Naive thymus-derived CD4-positive, alpha-beta T cell (primary cell): ENCODE measurements around the gene KIF12. TPM values are rescaled to one million over a fixed set of nuclear protein-coding genes. Genes with fewer than 3 reads are reported as not detected.

Experiments used
- ATAC-seq: fragments of 150-1000 bp; cut with Tn5 transposase; 2 replicates; pipeline ENCODE4 v1.10.0; 2021; ENCODE audit warnings: mild to moderate bottlenecking, moderate library complexity
- CTCF ChIA-PET: fragments of 350-600 bp; sonication (Branson Sonifier 250); formaldehyde crosslinking; loops from one replicate; lab custom pipeline; 2021; ENCODE audit warnings: antibody characterized with exemption; lab: Charles Lee
- POLR2A ChIA-PET: fragments of 350-600 bp; sonication (Branson Sonifier 250); formaldehyde crosslinking; loops from one replicate; lab custom pipeline; 2021; ENCODE audit warnings: antibody characterized with exemption, inconsistent platforms; lab: Charles Lee
- DNase-seq, 9 donors: peaks; one replicate each; pipeline versions ENCODE4 v3.0.0 to v3.0.0-alpha.2; 2020 to 2022; ENCODE audit warnings: mixed read lengths in 1 of 9
- H3K27ac ChIP-seq: one replicate; pipeline ENCODE4 v1.7.0; 2013; ENCODE audit warnings: mild to moderate bottlenecking, low read depth, low read length, moderate library complexity
- H3K27me3 ChIP-seq, 2 donors: one replicate each; pipeline ENCODE4 v1.7.0; 2013; ENCODE audit warnings: low read length in 2 of 2, mild to moderate bottlenecking in 2 of 2, moderate library complexity in 2 of 2; ENCODE audit not compliant: control insufficient read depth in 2 of 2, insufficient read depth in 2 of 2
- H3K36me3 ChIP-seq, 3 experiments: 1 replicate in 2 of 3; 2 replicates in 1 of 3; pipeline ENCODE4 v1.7.0; 2013; ENCODE audit warnings: low read length in 3 of 3, mild to moderate bottlenecking in 3 of 3, moderate library complexity in 1 of 3; ENCODE audit not compliant: insufficient read depth in 3 of 3, control insufficient read depth in 2 of 3
- H3K4me1 ChIP-seq, 2 donors: one replicate each; pipeline ENCODE4 v1.7.0; 2013; ENCODE audit warnings: low read length in 2 of 2, mild to moderate bottlenecking in 2 of 2, moderate library complexity in 1 of 2; ENCODE audit not compliant: control insufficient read depth in 2 of 2, insufficient read depth in 2 of 2
- H3K4me3 ChIP-seq: 2 replicates; pipeline ENCODE4 v1.7.0; 2013; ENCODE audit warnings: mild to moderate bottlenecking, low read length
- H3K9me3 ChIP-seq, 3 experiments: 1 replicate in 2 of 3; 2 replicates in 1 of 3; pipeline ENCODE4 v1.7.0; 2013; ENCODE audit warnings: low read length in 3 of 3; ENCODE audit not compliant: control insufficient read depth in 2 of 3
- H3K27ac Mint-ChIP-seq, 9 donors: one replicate each; pipeline ENCODE4 v1.8.0; 2020 to 2022; ENCODE audit warnings: mixed read lengths in 9 of 9, mild to moderate bottlenecking in 8 of 9, moderate library complexity in 5 of 9, inconsistent platforms in 2 of 9
- H3K27me3 Mint-ChIP-seq, 5 donors: one replicate each; pipeline ENCODE4 v1.8.0; 2021 to 2022; ENCODE audit warnings: mixed read lengths in 5 of 5, mild to moderate bottlenecking in 1 of 5
- H3K36me3 Mint-ChIP-seq, 5 donors: one replicate each; pipeline ENCODE4 v1.8.0; 2020 to 2022; ENCODE audit warnings: mixed read lengths in 5 of 5, mild to moderate bottlenecking in 3 of 5, inconsistent platforms in 1 of 5
- H3K4me1 Mint-ChIP-seq, 7 donors: one replicate each; pipeline ENCODE4 v1.8.0; 2020 to 2022; ENCODE audit warnings: mixed read lengths in 7 of 7, mild to moderate bottlenecking in 3 of 7, inconsistent platforms in 1 of 7
- H3K4me3 Mint-ChIP-seq, 10 donors: one replicate each; pipeline ENCODE4 v1.8.0; 2020 to 2022; ENCODE audit warnings: mild to moderate bottlenecking in 10 of 10, mixed read lengths in 10 of 10, moderate library complexity in 6 of 10, inconsistent platforms in 2 of 10
- H3K9me3 Mint-ChIP-seq, 11 donors: one replicate each; pipeline ENCODE4 v1.8.0; 2020 to 2022; ENCODE audit warnings: mixed read lengths in 11 of 11, mild to moderate bottlenecking in 4 of 11, inconsistent platforms in 1 of 11, moderate library complexity in 1 of 11
- intact Hi-C, 2 donors: fragments of 100-400 bp; cut with micrococcal nuclease; formaldehyde crosslinking; loops; one replicate each; pipeline ENCODE4 v1.15.1; 2023
- polyA plus RNA-seq, 2 donors: library from polyadenylated mRNA; unstranded; fragments of 300-500 nt; fragmentation: Illumina TruSeq; gene quantifications; one replicate each; pipeline ENCODE4 v1.2.3, GENCODE V29; 2021
- total RNA-seq, 6 experiments: library from RNA in 5 of 6; stranded (reverse) in 5 of 6; gene quantifications; 1 replicate in 5 of 6; 2 replicates in 1 of 6; pipeline ENCODE4 v1.2.3 and lab custom pipeline; 2021 to 2026

The KIF12 gene
- total and polyA plus RNA-seq, 7 experiments from 2014 or later, result not detected

DNA sequence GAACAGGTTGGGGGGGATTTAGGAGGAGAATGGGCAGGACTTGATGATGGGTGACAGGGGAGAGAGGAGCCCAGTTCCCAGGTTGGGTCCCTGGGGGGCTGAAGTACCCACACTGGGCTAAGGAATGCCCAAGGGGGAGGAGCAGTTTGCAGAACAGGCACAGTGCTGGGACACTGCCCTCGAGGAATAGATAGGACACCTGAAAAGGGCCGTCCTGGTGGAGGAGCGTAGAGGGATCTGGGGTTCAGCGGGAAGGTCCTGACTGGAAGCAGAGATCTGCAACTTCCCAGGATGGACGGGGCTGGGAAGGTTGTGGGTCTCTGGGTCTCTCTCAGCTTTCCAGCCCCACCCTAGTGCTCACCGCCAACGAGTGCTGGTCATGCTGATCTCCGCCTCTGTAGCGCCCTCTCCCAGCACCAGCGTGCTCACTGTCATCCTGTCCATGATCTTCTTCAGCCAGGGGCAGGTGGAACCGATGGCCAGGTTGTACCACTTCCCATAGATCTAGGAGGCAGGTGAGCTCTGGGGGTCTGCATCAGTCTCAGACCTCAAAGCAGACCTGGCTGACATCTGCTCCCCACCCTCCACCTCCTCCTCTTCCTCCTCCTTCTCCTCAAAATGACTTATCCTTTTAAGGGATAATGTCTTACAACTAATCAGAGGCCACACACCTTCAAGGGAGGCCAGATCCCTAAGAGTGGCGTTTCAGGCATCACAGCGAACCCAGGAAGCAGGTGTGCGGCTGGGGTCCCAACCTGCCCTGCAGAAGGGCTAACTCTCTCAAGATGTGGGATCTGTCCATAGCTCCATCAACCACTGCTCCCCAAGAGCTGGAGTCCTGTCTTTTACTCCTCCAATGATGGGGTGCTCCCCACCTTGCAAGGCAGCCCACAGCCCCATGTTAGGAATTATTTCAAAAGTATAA is 22.6 kb downstream of the KIF12 start:
- Mint-ChIP-seq H3K27ac (no peak overlapping the region), H3K4me3 (no peak overlapping the region), H3K27me3 (peaks cover 8 to 30% (median 18%) of the 10 kb centered on the region in 5 donors), H3K9me3 (no peaks in the 10 kb centered on the region), H3K36me3 (no peaks in the 10 kb centered on the region), H3K4me1 (peaks cover 0 to 3% (median 0%) of the 10 kb centered on the region in 7 donors)
- POLR2A ChIA-PET, result interaction anchor here (0.7 kb wide), 1 partner anchor 956 kb away, joined by 3 read pairs; no protein-coding TSS in a partner anchor
- Histone ChIP-seq H3K27ac (no peak overlapping the region), H3K36me3 (no peaks in the 10 kb centered on the region), H3K4me3 (no peak overlapping the region), H3K4me1 (no peaks in the 10 kb centered on the region), H3K27me3 (no peaks in the 10 kb centered on the region), H3K9me3 (no peaks in the 10 kb centered on the region)
- CTCF ChIA-PET, result no interaction called here
- DNase-seq (no peak), ATAC-seq (no peak)
- intact Hi-C loops, result no loop called here

DNA sequence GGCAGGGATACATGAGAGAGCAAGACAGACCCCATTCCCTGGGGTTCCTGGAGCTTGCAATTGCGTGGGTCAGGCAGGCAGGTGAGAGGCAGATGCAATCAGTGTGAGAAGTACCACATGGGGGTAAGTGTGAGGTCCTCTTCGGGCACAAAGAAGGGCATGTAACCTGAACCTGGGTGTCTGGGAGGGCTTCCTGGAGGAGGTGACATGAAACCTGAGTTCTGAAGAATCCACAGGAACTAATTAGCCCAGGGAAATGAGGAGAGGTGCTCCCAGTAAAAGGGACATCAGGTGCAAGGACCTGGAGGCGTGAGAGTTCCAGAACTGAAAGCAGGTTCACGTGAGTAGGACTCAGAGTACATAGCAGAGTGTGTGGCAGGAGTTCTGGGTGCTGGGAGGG is 23.5 kb downstream of the KIF12 start:
- no peaks in the 10 kb centered on the region for H3K9me3 ChIP-seq
- ATAC-seq, result no peak
- H3K27me3 Mint-ChIP-seq, result peaks cover 8 to 30% (median 18%) of the 10 kb centered on the region in 5 donors
- no peaks in the 10 kb centered on the region for H3K36me3 ChIP-seq
- no peaks in the 10 kb centered on the region for H3K4me1 ChIP-seq
- no peak for DNase-seq
- no peak overlapping the region for H3K27ac ChIP-seq
- H3K9me3 Mint-ChIP-seq, result no peaks in the 10 kb centered on the region
- H3K4me3 ChIP-seq, result no peak overlapping the region
- intact Hi-C loops, result no loop called here
- POLR2A ChIA-PET, result no interaction called here
- CTCF ChIA-PET, result no interaction called here
- H3K27ac Mint-ChIP-seq, result no peak overlapping the region
- H3K36me3 Mint-ChIP-seq, result no peaks in the 10 kb centered on the region
- H3K27me3 ChIP-seq, result no peaks in the 10 kb centered on the region
- no peak overlapping the region for H3K4me3 Mint-ChIP-seq
- peaks cover 0 to 3% (median 0%) of the 10 kb centered on the region in 7 donors for H3K4me1 Mint-ChIP-seq

- ChIA-PET POLR2A (no interaction called here), CTCF (interaction anchor here (0.7 to 1.5 kb wide), 3 partner anchors 8 to 1559 kb away, joined by 3 to 5 read pairs (median 3); no protein-coding TSS in a partner anchor)
- ATAC-seq (no peak), DNase-seq (no peak)
- Mint-ChIP-seq H3K4me1 (peaks cover 0 to 2% (median 0%) of the 10 kb centered on the region in 7 donors), H3K9me3 (no peaks in the 10 kb centered on the region), H3K4me3 (no peak overlapping the region), H3K27me3 (peaks cover 8 to 34% (median 18%) of the 10 kb centered on the region in 5 donors), H3K27ac (no peak overlapping the region), H3K36me3 (no peaks in the 10 kb centered on the region)
- H3K36me3 ChIP-seq, result no peaks in the 10 kb centered on the region
- peaks cover 0 to 3% of the 10 kb centered on the region in 2 donors for H3K27me3 ChIP-seq
- no peak overlapping the region for H3K4me3 ChIP-seq
- H3K9me3 ChIP-seq, result no peaks in the 10 kb centered on the region
- H3K27ac ChIP-seq, result no peak overlapping the region
- H3K4me1 ChIP-seq, result no peaks in the 10 kb centered on the region
- intact Hi-C loops, result no loop called here
Observed at GRCh38 chr9:114072184-114073140, 26.6 kb downstream of the KIF12 start.

GRCh38 chr9:114071197-114071795 is 27.8 kb downstream of the KIF12 start:
- no peaks in the 10 kb centered on the region for H3K36me3 ChIP-seq
- DNase-seq, result no peak
- Mint-ChIP-seq H3K27me3 (peaks cover 7 to 24% (median 13%) of the 10 kb centered on the region in 5 donors), H3K4me3 (no peak overlapping the region), H3K36me3 (no peaks in the 10 kb centered on the region), H3K4me1 (no peaks in the 10 kb centered on the region), H3K27ac (no peak overlapping the region), H3K9me3 (no peaks in the 10 kb centered on the region)
- CTCF ChIA-PET, result interaction anchor here (0.7 to 1.5 kb wide), 2 partner anchors 9 to 11 kb away, joined by 3 to 5 read pairs; no protein-coding TSS in a partner anchor
- intact Hi-C loops, result no loop called here
- no peaks in the 10 kb centered on the region for H3K4me1 ChIP-seq
- no peak overlapping the region for H3K27ac ChIP-seq
- peaks cover 0 to 3% of the 10 kb centered on the region in 2 donors for H3K27me3 ChIP-seq
- POLR2A ChIA-PET, result no interaction called here
- no peak overlapping the region for H3K4me3 ChIP-seq
- ATAC-seq, result peak; percentile 14
- H3K9me3 ChIP-seq, result no peaks in the 10 kb centered on the region

- no peak overlapping the region for H3K4me3 ChIP-seq
- CTCF ChIA-PET, result no interaction called here
- peaks cover 4 to 22% (median 9%) of the 10 kb centered on the region in 5 donors for H3K27me3 Mint-ChIP-seq
- no peak overlapping the region for H3K27ac Mint-ChIP-seq
- POLR2A ChIA-PET, result no interaction called here
- H3K4me1 Mint-ChIP-seq, result no peaks in the 10 kb centered on the region
- H3K36me3 ChIP-seq, result no peaks in the 10 kb centered on the region
- no peaks in the 10 kb centered on the region for H3K4me1 ChIP-seq
- H3K36me3 Mint-ChIP-seq, result no peaks in the 10 kb centered on the region
- no peaks in the 10 kb centered on the region for H3K9me3 Mint-ChIP-seq
- H3K9me3 ChIP-seq, result no peaks in the 10 kb centered on the region
- peaks cover 0 to 3% of the 10 kb centered on the region in 2 donors for H3K27me3 ChIP-seq
- DNase-seq (no peak), ATAC-seq (peak; percentile 20)
- intact Hi-C loops, result no loop called here
- no peak overlapping the region for H3K27ac ChIP-seq
- no peak overlapping the region for H3K4me3 Mint-ChIP-seq
Observed at GRCh38 chr9:114070188-114071103, 28.6 kb downstream of the KIF12 start.
